Tibial nerve (tissue), 3 donors: Measurements from ENCODE around the gene NCAPH2.

Source experiments
- CTCF ChIP-seq, 5 experiments: fragments of 200-600 bp in 3 of 5; fragments of 450-650 bp in 2 of 5; sonication (generic) in 3 of 5; IDR thresholded peaks; one replicate each; pipeline ENCODE4 v1.5.1; 2016 to 2019; ENCODE audit warnings: antibody characterized with exemption in 5 of 5, mild to moderate bottlenecking in 3 of 5, moderate library complexity in 2 of 5
- POLR2A ChIP-seq, 2 donors: fragments of 450-650 bp; IDR thresholded peaks; one replicate each; pipeline ENCODE4 v1.6.1; 2017; ENCODE audit warnings: antibody characterized with exemption in 2 of 2, mild to moderate bottlenecking in 2 of 2, moderate library complexity in 2 of 2

DNA sequence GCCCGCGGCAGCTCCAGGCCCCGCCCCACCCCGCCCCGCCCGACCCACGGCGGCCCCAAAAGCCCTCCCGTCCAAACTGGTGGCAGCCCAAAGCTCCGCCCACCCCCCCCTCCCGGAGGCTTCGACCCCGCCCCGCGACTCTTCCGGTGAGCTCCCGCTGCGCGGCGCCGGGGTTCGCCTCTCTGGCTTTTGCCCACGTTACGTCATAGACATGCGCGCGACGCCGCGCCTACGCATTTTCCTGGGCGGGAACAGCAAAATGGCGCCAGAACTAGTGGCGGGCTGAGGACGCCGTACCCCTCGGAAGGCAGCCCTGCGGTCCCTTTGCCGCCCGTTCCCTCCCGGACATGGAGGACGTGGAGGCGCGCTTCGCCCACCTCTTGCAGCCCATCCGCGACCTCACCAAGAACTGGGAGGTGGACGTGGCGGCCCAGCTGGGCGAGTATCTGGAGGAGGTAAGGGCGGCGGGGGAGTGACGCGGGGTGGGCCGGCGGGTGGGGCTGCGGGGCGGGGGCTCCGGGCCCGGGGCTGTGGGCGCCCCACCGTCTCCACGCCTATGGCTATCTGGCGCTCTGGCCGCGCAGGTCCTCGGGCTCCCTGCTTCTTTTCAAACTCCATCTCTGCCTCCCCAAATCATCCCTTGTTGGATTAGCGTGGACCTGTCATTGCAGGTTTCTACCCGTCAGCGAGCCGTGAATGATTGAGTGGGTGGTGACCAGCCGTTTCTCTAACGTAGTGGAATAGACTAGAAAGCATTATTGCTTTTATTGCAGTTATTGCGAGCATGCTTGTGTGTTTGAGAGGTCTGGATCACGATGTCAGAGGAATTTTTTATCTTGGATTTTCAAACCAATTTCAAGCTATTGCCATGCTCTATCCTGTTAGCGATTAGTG lies at the start of gene NCAPH2:
- TF ChIP-seq CTCF (IDR thresholded peaks at IDR 0.05), result peak in 2 of 5 experiments; percentile 26 to 31
- peak; percentile 66 to 84 for TF ChIP-seq POLR2A (IDR thresholded peaks at IDR 0.05)
